Activated CD4-positive, alpha-beta T cell treated with anti-CD3 and anti-CD28 coated beads, Interleukin-2, amount 50 U/mL, for 4 hours (primary cell): ENCODE measurements around the gene IL6ST.

Experiments used
- DNase-seq, 2 experiments: peaks; one replicate each; pipeline ENCODE4 v3.0.0-alpha.2; 2020

Gene IL6ST

GRCh38 chr5:55917402-55918086 is 77.2 kb downstream of the IL6ST start:
- DNase-seq, result no peak

- DNase-seq, result no peak
Measured at GRCh38 chr5:55916986-55917385, 77.8 kb downstream of the IL6ST start.

GRCh38 chr5:55915783-55916182 is 79.0 kb downstream of the IL6ST start:
- no peak for DNase-seq

GRCh38 chr5:55914971-55915370 is 79.8 kb downstream of the IL6ST start:
- no peak for DNase-seq

GRCh38 chr5:55913466-55914413 is 81.0 kb downstream of the IL6ST start:
- DNase-seq, result no peak

GRCh38 chr5:55911784-55912653 is 82.7 kb downstream of the IL6ST start:
- no peak for DNase-seq

- DNase-seq, result no peak
Measured at GRCh38 chr5:55908804-55909203, 86.0 kb downstream of the IL6ST start.

GRCh38 chr5:55907927-55908326 is 86.8 kb downstream of the IL6ST start:
- DNase-seq, result no peak

- DNase-seq, result no peak
Measured at GRCh38 chr5:55905251-55905650, 89.5 kb downstream of the IL6ST start.

- no peak for DNase-seq
Measured at GRCh38 chr5:55904152-55904551, 90.6 kb downstream of the IL6ST start.

- peak; percentile 48 to 52 for DNase-seq
Measured at GRCh38 chr5:55903121-55903701, 91.6 kb downstream of the IL6ST start.

- no peak for DNase-seq
Measured at GRCh38 chr5:55902696-55903095, 92.1 kb downstream of the IL6ST start.

- DNase-seq, result no peak
Measured at GRCh38 chr5:55900776-55901175, 94.0 kb downstream of the IL6ST start.

- no peak for DNase-seq
Measured at GRCh38 chr5:55900068-55900467, 94.7 kb downstream of the IL6ST start.

GRCh38 chr5:55899344-55899743 is 95.4 kb downstream of the IL6ST start:
- DNase-seq, result no peak

- no peak for DNase-seq
Measured at GRCh38 chr5:55897905-55898304, 96.9 kb downstream of the IL6ST start.

- no peak for DNase-seq
Measured at GRCh38 chr5:55897206-55897894, 97.4 kb downstream of the IL6ST start.

- no peak for DNase-seq
Measured at GRCh38 chr5:55896663-55897062, 98.1 kb downstream of the IL6ST start.

- no peak for DNase-seq
Measured at GRCh38 chr5:55896238-55896637, 98.5 kb downstream of the IL6ST start.

- no peak for DNase-seq
Measured at GRCh38 chr5:55895346-55895745, 99.4 kb downstream of the IL6ST start.

- no peak for DNase-seq
Measured at GRCh38 chr5:55894135-55894534, 100.6 kb downstream of the IL6ST start.

GRCh38 chr5:55892479-55892878 is 102.3 kb downstream of the IL6ST start:
- DNase-seq, result no peak
